Suppressor macrophage treated with lipopolysaccharide for 1 hour (primary cell): ENCODE results near the gene RNPEP.
A peak's percentile ranks its signal among the peaks of the same experiment; 100 is the strongest.
"Not testable (repeated sequence)": the region's sequence is repeated elsewhere in the genome, so short reads cannot be mapped to it uniquely, and the experiment has no call there.

Experiments
- DNase-seq, 3 donors: peaks; one replicate each; pipeline ENCODE4 v3.0.0-alpha.2; 2020 to 2022

The RNPEP gene

DNA sequence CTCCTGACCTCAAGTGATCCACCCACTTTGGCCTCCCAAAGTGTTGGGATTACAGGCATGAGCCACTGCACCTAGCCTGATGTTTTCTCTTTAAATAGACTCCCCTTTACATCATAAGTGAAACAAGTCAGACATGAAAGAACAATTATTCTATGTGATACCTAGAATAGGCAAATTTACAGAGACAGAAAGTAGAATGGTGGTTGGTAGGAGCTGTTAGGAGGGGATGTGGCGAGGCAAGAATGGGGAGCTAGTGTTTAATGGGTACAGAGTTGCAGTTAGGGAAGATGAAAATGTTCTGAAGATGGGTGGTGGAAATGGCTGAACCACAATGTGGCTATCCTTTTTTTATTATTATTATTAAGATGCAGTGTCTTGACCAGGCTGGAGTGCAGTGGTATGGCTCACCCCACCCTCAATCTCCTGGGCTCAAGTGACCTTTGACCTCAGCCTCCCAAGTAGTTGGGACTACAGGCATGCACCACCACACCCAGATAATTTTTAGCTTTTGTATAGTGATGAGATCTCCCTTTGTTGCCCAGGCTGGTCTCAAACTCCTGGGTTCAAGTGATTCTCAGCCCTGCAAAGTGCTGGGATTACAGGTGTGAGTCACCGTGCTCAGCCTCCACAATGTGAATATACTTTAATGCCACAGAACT lies 56.4 kb downstream of the RNPEP start:
- DNase-seq = no peak

- DNase-seq = no peak
Observed at GRCh38 chr1:202045705-202046104, 63.3 kb downstream of the RNPEP start.

GRCh38 chr1:202046227-202046626 lies 63.8 kb downstream of the RNPEP start:
- no peak for DNase-seq

DNA sequence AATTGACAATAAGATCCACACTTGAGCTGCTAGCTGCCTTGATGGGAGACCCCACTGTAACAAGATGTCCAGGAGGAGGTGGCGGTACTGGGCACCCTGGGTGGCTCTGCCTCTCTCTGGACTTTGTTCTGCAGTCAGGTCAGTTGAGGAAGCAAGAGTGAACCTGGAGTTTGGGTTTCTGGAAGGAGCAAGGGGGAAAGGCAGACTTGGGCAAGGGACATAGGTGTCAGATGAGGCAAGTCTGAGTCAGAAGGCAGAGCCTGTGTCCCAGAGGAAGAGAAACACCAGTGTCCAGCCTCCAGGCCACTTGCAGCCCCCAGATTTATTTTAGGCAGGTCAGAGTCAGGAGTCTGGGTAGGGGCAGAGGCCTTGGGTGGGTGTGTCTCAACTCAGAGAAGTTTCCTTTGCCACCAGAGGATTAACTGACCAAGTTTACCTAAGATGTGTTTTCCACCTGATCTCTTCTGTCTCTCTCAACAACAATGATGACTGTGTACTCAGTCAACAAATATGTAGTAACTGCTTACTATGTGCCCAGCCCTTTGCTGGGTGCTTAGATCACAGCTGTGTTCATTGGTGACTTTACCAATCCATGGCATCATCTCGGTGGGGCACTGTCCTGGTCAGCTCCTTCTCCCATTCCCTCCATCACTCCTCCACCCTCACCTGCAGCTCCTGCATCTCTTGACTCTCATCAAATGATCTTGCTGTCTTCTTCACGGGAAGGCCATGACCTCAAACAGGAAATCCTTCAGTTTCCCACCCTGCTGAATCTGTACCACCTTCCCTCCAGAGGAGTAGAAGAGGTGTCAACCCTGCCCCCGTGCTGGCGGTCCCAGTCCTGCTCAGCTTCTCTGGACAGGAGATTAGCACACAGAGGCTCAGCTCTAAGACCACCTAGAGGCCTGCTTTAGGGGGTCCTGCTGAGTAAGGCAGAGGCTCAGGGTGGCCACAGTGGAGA lies 64.6 kb downstream of the RNPEP start:
- DNase-seq = no peak

DNA sequence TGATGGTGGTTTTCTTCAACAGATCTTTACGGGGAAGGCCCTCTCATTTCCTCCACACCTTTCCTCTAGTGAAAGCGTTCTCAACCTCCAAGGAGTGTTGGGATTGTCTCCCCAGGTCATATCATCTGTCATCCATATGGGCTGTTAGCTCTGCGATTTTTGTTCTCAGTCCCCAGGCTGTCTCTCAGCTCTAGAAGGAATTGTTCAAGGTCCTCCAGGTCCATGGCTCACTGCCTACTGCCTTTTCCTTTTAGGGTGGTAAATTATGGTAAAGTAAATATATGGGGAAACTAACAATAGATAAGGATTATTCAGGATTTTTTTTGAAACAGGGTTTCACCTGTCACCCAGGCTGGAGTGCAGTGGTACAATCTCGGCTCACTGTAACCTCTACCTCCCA lies 65.5 kb downstream of the RNPEP start:
- DNase-seq = no peak

GRCh38 chr1:202049129-202049528 lies 66.7 kb downstream of the RNPEP start:
- peak; percentile 26 to 46 (median 42) for DNase-seq

GRCh38 chr1:202054094-202054493 lies 71.6 kb downstream of the RNPEP start:
- no peak for DNase-seq

DNA sequence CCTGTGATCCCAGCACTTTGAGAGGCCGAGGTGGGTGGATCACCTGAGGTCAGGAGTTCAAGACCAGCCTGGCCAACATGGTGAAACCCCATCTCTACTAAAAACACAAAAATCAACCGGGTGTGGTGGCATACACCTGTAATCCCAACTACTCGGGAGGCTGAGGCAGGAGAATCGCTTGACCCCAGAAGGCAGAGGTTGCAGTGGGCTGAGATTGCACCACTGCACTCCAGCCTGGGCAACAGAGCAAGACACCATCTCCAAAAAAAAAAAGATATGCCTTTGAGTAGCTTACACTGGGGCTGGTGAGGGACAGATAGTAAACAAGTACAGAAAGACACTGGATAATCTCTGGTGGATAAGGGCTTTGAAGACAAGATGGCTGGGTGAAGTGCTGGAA lies 72.2 kb downstream of the RNPEP start:
- DNase-seq = not testable (repeated sequence)
